IMR-90 (cell line): ENCODE data around the gene PTPN11. TPM values are rescaled to one million over a fixed set of nuclear protein-coding genes. Genes with fewer than 3 reads are reported as not detected.

Experiments
- ATAC-seq: fragments of 200-7000 bp; cut with Tn5 transposase; 2 replicates; pipeline ENCODE4 v1.9.1; 2020; ENCODE audit warnings: low read depth, mild to moderate bottlenecking, moderate library complexity
- BruUV-seq: library from RNA; stranded (reverse); fragments of 400-500 nt; replicated peaks from 2 replicates; lab custom pipeline; 2021; lab: Mats Ljungman, UMichigan
- CTCF ChIA-PET: fragments of 300-600 bp; formaldehyde crosslinking; extraction: SDS; loops from one replicate; lab custom pipeline; 2021; ENCODE audit warnings: antibody characterized with exemption; lab: Yijun Ruan, JAX
- POLR2A ChIA-PET: fragments of 300-600 bp; sonication (Branson Sonifier 250); formaldehyde crosslinking; loops from one replicate; lab custom pipeline; 2022; ENCODE audit warnings: antibody characterized with exemption; ENCODE audit not compliant: unreplicated experiment; lab: Charles Lee
- DNase-seq: peaks from one replicate; pipeline ENCODE4 v3.0.0; 2013
- H2AFZ ChIP-seq: replicated peaks from 2 replicates; pipeline ENCODE3; 2013; ENCODE audit warnings: low read length, mild to moderate bottlenecking; ENCODE audit not compliant: poor library complexity
- H2AK5ac ChIP-seq: 2 replicates; pipeline ENCODE4 v1.6.1; 2013; ENCODE audit warnings: low read depth, low read length, inconsistent platforms
- H2AK9ac ChIP-seq: replicated peaks from 2 replicates; pipeline ENCODE3; 2013; ENCODE audit warnings: mild to moderate bottlenecking, low read depth, low read length, moderate library complexity; ENCODE audit not compliant: poor library complexity
- H2BK120ac ChIP-seq: 2 replicates; pipeline ENCODE4 v1.6.1; 2013; ENCODE audit warnings: low read depth, low read length, inconsistent platforms
- H2BK15ac ChIP-seq: 3 replicates; pipeline ENCODE4 v1.6.1; 2013; ENCODE audit warnings: low read depth, low read length, inconsistent platforms
- H2BK20ac ChIP-seq: 2 replicates; pipeline ENCODE4 v1.6.1; 2013; ENCODE audit warnings: low read depth, mild to moderate bottlenecking, inconsistent platforms, low read length, moderate library complexity
- H2BK5ac ChIP-seq: 2 replicates; pipeline ENCODE4 v1.6.1; 2013; ENCODE audit warnings: mild to moderate bottlenecking, low read depth, low read length, inconsistent platforms; ENCODE audit not compliant: poor library complexity, severe bottlenecking
- H3K14ac ChIP-seq: replicated peaks from 2 replicates; pipeline ENCODE4 v1.6.1; 2013; ENCODE audit warnings: low read depth, low read length, inconsistent platforms
- H3K18ac ChIP-seq: 2 replicates; pipeline ENCODE4 v1.6.1; 2013; ENCODE audit warnings: low read depth, low read length, control low read depth
- H3K23ac ChIP-seq: 2 replicates; pipeline ENCODE4 v1.6.1; 2013; ENCODE audit warnings: low read depth, low read length, inconsistent platforms
- H3K27ac ChIP-seq: 2 replicates; pipeline ENCODE4 v1.5.1; 2013; ENCODE audit warnings: mild to moderate bottlenecking, control low read depth, low read length; ENCODE audit not compliant: insufficient read depth
- H3K27me3 ChIP-seq: 2 replicates; pipeline ENCODE4 v1.6.1; 2013; ENCODE audit warnings: low read length; ENCODE audit not compliant: control insufficient read depth, insufficient read depth
- H3K36me3 ChIP-seq: 2 replicates; pipeline ENCODE4 v1.6.1; 2013; ENCODE audit warnings: low read length, mixed read lengths; ENCODE audit not compliant: control insufficient read depth, insufficient read depth
- H3K4ac ChIP-seq: 2 replicates; pipeline ENCODE4 v1.6.1; 2013; ENCODE audit warnings: low read depth, low read length, inconsistent platforms
- H3K4me1 ChIP-seq: 2 replicates; pipeline ENCODE4 v1.6.1; 2013; ENCODE audit warnings: low read length, mixed read lengths; ENCODE audit not compliant: control insufficient read depth, insufficient read depth
- H3K4me2 ChIP-seq: 2 replicates; pipeline ENCODE4 v1.6.1; 2013; ENCODE audit warnings: low read depth, mild to moderate bottlenecking, control low read depth, low read length, moderate library complexity
- H3K4me3 ChIP-seq: 2 replicates; pipeline ENCODE4 v1.5.1; 2013; ENCODE audit warnings: low read depth, mild to moderate bottlenecking, control low read depth, low read length, moderate library complexity; ENCODE audit not compliant: insufficient read depth
- H3K56ac ChIP-seq: 2 replicates; pipeline ENCODE4 v1.6.1; 2013; ENCODE audit warnings: low read length, inconsistent platforms; ENCODE audit not compliant: insufficient read depth; ENCODE audit errors: extremely low read depth
- H3K79me1 ChIP-seq, 2 experiments: 2 replicates each; pipeline ENCODE4 v1.6.1; 2013; ENCODE audit warnings: low read length in 2 of 2, inconsistent platforms in 1 of 2, low read depth in 1 of 2
- H3K9ac ChIP-seq: 2 replicates; pipeline ENCODE4 v1.6.1; 2013; ENCODE audit warnings: low read depth, low read length, control low read depth
- H3K9me1 ChIP-seq: 2 replicates; pipeline ENCODE4 v1.6.1; 2013; ENCODE audit warnings: low read length, inconsistent platforms; ENCODE audit not compliant: insufficient read depth
- H3K9me3 ChIP-seq: 2 replicates; pipeline ENCODE4 v1.6.1; 2013; ENCODE audit warnings: low read length; ENCODE audit not compliant: control insufficient read depth, insufficient read depth
- H4K20me1 ChIP-seq: 2 replicates; pipeline ENCODE4 v1.6.1; 2013; ENCODE audit warnings: low read length, inconsistent platforms; ENCODE audit not compliant: insufficient read depth
- H4K5ac ChIP-seq: 2 replicates; pipeline ENCODE4 v1.6.1; 2013; ENCODE audit warnings: mild to moderate bottlenecking, low read depth, low read length, control low read depth
- H4K8ac ChIP-seq, 2 experiments: 2 replicates each; pipeline ENCODE4 v1.6.1; 2013; ENCODE audit warnings: low read depth in 2 of 2, low read length in 2 of 2, control low read depth in 1 of 2, inconsistent platforms in 1 of 2
- H4K91ac ChIP-seq: 2 replicates; pipeline ENCODE4 v1.6.1; 2013; ENCODE audit warnings: low read depth, low read length, inconsistent platforms; ENCODE audit not compliant: insufficient read depth
- MAFK ChIP-seq: IDR thresholded peaks from 2 replicates; pipeline ENCODE4 v1.6.1; 2012; ENCODE audit warnings: low read depth, low read length, improper control_type of control experiment
- NFE2L2 ChIP-seq: fragments of 150-350 bp; IDR thresholded peaks from 2 replicates; pipeline ENCODE4 v1.6.1; 2016; ENCODE audit warnings: low read depth, mild to moderate bottlenecking, low read length
- WGBS, 2 experiments: methylation state at CpG; one replicate each; pipeline versions ENCODE4 v1.1.5 to v1.1.7; 2013; ENCODE audit warnings: missing lambda C conversion rate in 2 of 2; ENCODE audit not compliant: insufficient read length in 1 of 2; ENCODE audit errors: extremely low coverage in 2 of 2; 5-methylcytosine and 5-hydroxymethylcytosine counted together
- dilution Hi-C: fragments of 300-500 bp; cut with HindIII; formaldehyde crosslinking; loops from one replicate; pipeline ENCODE4 v1.14.3; 2018; ENCODE audit warnings: low sequenced_read_pairs; ENCODE audit not compliant: unreplicated experiment
- in situ Hi-C: fragments of 300-500 bp; cut with MboI; formaldehyde crosslinking; loops from 3 replicates; pipeline ENCODE4 v1.14.3; 2019; ENCODE audit warnings: low sequenced_read_pairs, inconsistent platforms, mixed read lengths
- intact Hi-C: fragments of 100-400 bp; cut with micrococcal nuclease; formaldehyde crosslinking; loops from 2 replicates; pipeline ENCODE4 v1.10.0; 2022
- polyA plus RNA-seq, 3 experiments: library from polyadenylated mRNA; depleted of rRNA; stranded (reverse); fragments of >200 nt; gene quantifications; 2 replicates each; pipeline ENCODE4 v1.2.3, GENCODE V29; 2012; ENCODE audit warnings: low replicate concordance in 1 of 3
- total RNA-seq: library from RNA; depleted of rRNA; stranded (reverse); fragments of >200 nt; gene quantifications from 2 replicates; pipeline ENCODE4 v1.2.3, GENCODE V29; 2012

The PTPN11 gene
- total and polyA plus RNA-seq, 2 of the 4 experiments (the other 2 are of a cell fraction): 52.9 to 135 TPM

DNA sequence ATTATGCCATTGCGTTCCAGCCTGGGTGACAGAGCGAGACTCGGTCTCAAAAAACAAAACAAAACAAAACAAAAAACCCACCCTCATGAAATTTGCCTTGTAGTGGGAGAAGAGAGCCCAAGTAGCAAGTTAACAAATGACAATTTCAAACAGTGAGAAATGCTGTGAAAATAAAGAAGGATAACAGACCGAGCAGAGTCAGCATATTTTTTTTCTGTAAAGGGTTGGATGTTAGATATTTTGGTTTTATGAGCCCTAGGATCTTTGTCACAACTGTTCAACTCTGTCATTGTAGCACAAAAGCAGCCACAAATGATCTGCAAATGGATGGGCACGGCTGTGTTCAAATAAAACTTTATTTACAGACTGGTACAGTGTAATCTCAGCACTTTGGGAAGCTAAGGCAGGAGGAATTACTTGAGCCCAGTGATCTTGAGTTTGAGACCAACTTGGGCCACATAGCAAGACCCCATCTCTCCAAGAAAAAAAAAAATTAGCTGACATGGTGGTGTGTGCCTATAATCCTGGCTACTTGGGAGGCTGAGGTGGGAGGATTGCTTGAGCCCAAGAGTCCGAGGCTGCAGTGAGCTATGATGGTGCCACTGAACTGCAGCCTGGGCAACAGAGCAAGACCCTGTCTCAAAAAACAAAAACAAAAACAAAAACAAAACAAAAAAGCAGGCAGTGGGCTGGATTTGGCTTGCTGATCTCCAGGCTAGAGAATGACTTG lies 117.1 kb downstream of the PTPN11 start:
- Histone ChIP-seq H2AK9ac (no peak overlapping the region), H4K20me1 (no peaks in the 10 kb centered on the region), H3K23ac (no peak overlapping the region), H3K18ac (no peak overlapping the region), H3K4ac (no peak overlapping the region), H3K9ac (no peak overlapping the region), H3K4me3 (no peak overlapping the region), H3K9me3 (no peaks in the 10 kb centered on the region), H2BK15ac (no peak overlapping the region), H2BK120ac (no peak overlapping the region), H4K91ac (no peak overlapping the region), H3K9me1 (peaks cover 5% of the 10 kb centered on the region; the same call in 1 of the 2 replicates), H3K56ac (no peak overlapping the region), H4K8ac (no peak overlapping the region), H3K27ac (no peak overlapping the region), H4K5ac (no peak overlapping the region), H3K4me2 (no peak overlapping the region), H3K4me1 (no peaks in the 10 kb centered on the region), H2BK5ac (no peak overlapping the region), H3K79me1 (no peaks in the 10 kb centered on the region), H2AK5ac (no peak overlapping the region), H2BK20ac (no peak overlapping the region), H3K27me3 (no peaks in the 10 kb centered on the region), H3K36me3 (no peaks in the 10 kb centered on the region), H3K14ac (no peak overlapping the region), H2AFZ (no peak overlapping the region)
- WGBS, 2 experiments: no CpG with 5 or more reads among the region's 6 CpGs
- intact Hi-C loops: no loop called here
- ChIA-PET POLR2A (no interaction called here), CTCF (no interaction called here)
- ATAC-seq (no peak), DNase-seq (no peak)
- dilution Hi-C loops: no loop called here
- in situ Hi-C loops: no loop called here
- TF ChIP-seq NFE2L2 (no peak), MAFK (0 out of 2 replicates have a peak, but pooled peaks have one; percentile 47)
- no TSS peak for BruUV-seq
